Fibroblast of lung (primary cell): ENCODE data around the gene PLEKHA8. TPM values are rescaled to one million over a fixed set of nuclear protein-coding genes. Genes with fewer than 3 reads are reported as not detected.

Experiments
- DNase-seq, 2 donors: peaks; one replicate each; pipeline versions ENCODE4 v3.0.0 to v3.0.0-alpha.2; 2010; ENCODE audit warnings: low read depth in 2 of 2
- H2AFZ ChIP-seq: 2 replicates; pipeline ENCODE4 v1.5.1; 2012; ENCODE audit warnings: low read length, control low read depth, inconsistent platforms
- H3K27ac ChIP-seq: 2 replicates; pipeline ENCODE4 v1.5.1; 2011; ENCODE audit warnings: low read length, control low read depth; ENCODE audit not compliant: insufficient read depth
- H3K27me3 ChIP-seq: 2 replicates; pipeline ENCODE4 v1.5.1; 2011; ENCODE audit warnings: mild to moderate bottlenecking, low read length; ENCODE audit not compliant: control insufficient read depth, insufficient read depth
- H3K36me3 ChIP-seq: 2 replicates; pipeline ENCODE4 v1.5.1; 2011; ENCODE audit warnings: low read length; ENCODE audit not compliant: control insufficient read depth, insufficient read depth
- H3K4me1 ChIP-seq: 2 replicates; pipeline ENCODE4 v1.5.1; 2011; ENCODE audit warnings: low read length; ENCODE audit not compliant: control insufficient read depth, insufficient read depth; ENCODE audit errors: extremely low read depth
- H3K4me2 ChIP-seq: 2 replicates; pipeline ENCODE4 v1.5.1; 2011; ENCODE audit warnings: low read length, control low read depth; ENCODE audit not compliant: insufficient read depth; ENCODE audit errors: extremely low read depth
- H3K4me3 ChIP-seq, 4 experiments: fragments of 200-600 bp in 1 of 4; sonication (generic) in 1 of 4; replicated peaks in 1 of 4; 2 replicates each; pipeline ENCODE4 v1.5.1; 2011 to 2016; ENCODE audit warnings: low read length in 4 of 4, low read depth in 3 of 4, mild to moderate bottlenecking in 3 of 4, control low read depth in 2 of 4, inconsistent platforms in 1 of 4, mixed read lengths in 1 of 4; ENCODE audit not compliant: insufficient read depth in 1 of 4; ENCODE audit errors: control extremely low read depth in 1 of 4
- H3K79me2 ChIP-seq: 2 replicates; pipeline ENCODE4 v1.5.1; 2012; ENCODE audit warnings: mild to moderate bottlenecking, low read length, inconsistent platforms; ENCODE audit not compliant: control insufficient read depth, insufficient read depth
- H3K9ac ChIP-seq: 2 replicates; pipeline ENCODE4 v1.5.1; 2011; ENCODE audit warnings: mild to moderate bottlenecking, low read length, control low read depth; ENCODE audit not compliant: insufficient read depth
- H3K9me3 ChIP-seq: 2 replicates; pipeline ENCODE4 v1.5.1; 2012; ENCODE audit warnings: low read depth, low read length; ENCODE audit not compliant: control insufficient read depth, insufficient read depth
- H4K20me1 ChIP-seq: 2 replicates; pipeline ENCODE4 v1.5.1; 2011; ENCODE audit warnings: low read length; ENCODE audit not compliant: control insufficient read depth, insufficient read depth; ENCODE audit errors: extremely low read depth
- EZH2 ChIP-seq: IDR thresholded peaks from 2 replicates; pipeline ENCODE4 v1.5.1; 2012; ENCODE audit warnings: low read length, control low read depth, mild to moderate bottlenecking; ENCODE audit errors: missing control alignments
- polyA plus RNA-seq, 2 donors: library from polyadenylated mRNA; depleted of rRNA in 1 of 2; stranded (reverse) in 1 of 2; unstranded in 1 of 2; fragments of >200 nt; gene quantifications; 2 replicates each; pipeline ENCODE4 v1.2.1, GENCODE V29; 2011 to 2012; ENCODE audit warnings: missing spikeins in 1 of 2
- total RNA-seq: library from RNA; depleted of rRNA; stranded (reverse); fragments of >200 nt; gene quantifications from 2 replicates; pipeline ENCODE4 v1.2.1, GENCODE V29; 2014
- TF ChIP-seq, protein P1 (sequence below), 2 donors: IDR thresholded peaks in 1 of 2; conservative IDR thresholded peaks in 1 of 2; 1 replicate in 1 of 2; 2 replicates in 1 of 2; pipeline ENCODE4 v1.5.1; 2011 to 2012; ENCODE audit warnings: low read length in 2 of 2, control low read depth in 1 of 2, inconsistent platforms in 1 of 2, low read depth in 1 of 2, mild to moderate bottlenecking in 1 of 2

PLEKHA8 gene
- total and polyA plus RNA-seq, 2 donors (not counting 1 experiment from before 2014, with no cell fraction given) = 9.5 to 15.5 TPM

DNA sequence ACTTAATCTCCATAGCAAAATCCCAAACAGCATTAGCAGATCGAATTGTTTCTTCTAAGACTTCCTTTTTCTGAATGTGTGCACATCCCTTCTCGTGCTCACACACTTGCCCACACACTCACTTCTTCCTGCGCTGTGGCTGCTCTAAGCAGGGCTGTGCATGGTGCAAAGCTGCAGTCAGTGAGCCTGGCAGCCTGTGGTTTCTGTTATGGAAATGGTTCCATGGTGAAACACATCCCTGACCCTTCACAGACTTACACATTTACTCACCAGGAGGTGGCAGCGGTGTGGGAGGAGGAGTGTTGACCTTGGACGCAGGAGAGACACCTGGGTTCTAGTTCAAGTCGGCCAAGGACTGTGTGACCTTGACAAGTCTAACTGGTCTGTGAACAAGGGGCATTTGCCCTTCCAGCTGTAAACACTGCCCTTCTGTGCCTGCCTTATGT lies 131.5 kb downstream of the PLEKHA8 start:
- Histone ChIP-seq H3K36me3 (peaks cover 1% of the 10 kb centered on the region), H3K9ac (no peak overlapping the region), H4K20me1 (no peaks in the 10 kb centered on the region), H3K4me2 (no peak overlapping the region), H2AFZ (no peak overlapping the region), H3K79me2 (no peaks in the 10 kb centered on the region), H3K4me1 (no peaks in the 10 kb centered on the region), H3K9me3 (no peaks in the 10 kb centered on the region), H3K27me3 (no peaks in the 10 kb centered on the region), H3K27ac (no peak overlapping the region), H3K4me3 (no peak overlapping the region)
- peak; percentile 23 to 45 for DNase-seq
- TF ChIP-seq, protein P1, sequence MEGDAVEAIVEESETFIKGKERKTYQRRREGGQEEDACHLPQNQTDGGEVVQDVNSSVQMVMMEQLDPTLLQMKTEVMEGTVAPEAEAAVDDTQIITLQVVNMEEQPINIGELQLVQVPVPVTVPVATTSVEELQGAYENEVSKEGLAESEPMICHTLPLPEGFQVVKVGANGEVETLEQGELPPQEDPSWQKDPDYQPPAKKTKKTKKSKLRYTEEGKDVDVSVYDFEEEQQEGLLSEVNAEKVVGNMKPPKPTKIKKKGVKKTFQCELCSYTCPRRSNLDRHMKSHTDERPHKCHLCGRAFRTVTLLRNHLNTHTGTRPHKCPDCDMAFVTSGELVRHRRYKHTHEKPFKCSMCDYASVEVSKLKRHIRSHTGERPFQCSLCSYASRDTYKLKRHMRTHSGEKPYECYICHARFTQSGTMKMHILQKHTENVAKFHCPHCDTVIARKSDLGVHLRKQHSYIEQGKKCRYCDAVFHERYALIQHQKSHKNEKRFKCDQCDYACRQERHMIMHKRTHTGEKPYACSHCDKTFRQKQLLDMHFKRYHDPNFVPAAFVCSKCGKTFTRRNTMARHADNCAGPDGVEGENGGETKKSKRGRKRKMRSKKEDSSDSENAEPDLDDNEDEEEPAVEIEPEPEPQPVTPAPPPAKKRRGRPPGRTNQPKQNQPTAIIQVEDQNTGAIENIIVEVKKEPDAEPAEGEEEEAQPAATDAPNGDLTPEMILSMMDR (conservative IDR thresholded peaks at IDR 0.05 in 1 of 2, IDR thresholded peaks at IDR 0.05 in 1 of 2; ENCODE audit: low read depth in 1 of 2, low read length in 2 of 2) = peak; percentile 14 to 32
- no peak for TF ChIP-seq EZH2

DNA sequence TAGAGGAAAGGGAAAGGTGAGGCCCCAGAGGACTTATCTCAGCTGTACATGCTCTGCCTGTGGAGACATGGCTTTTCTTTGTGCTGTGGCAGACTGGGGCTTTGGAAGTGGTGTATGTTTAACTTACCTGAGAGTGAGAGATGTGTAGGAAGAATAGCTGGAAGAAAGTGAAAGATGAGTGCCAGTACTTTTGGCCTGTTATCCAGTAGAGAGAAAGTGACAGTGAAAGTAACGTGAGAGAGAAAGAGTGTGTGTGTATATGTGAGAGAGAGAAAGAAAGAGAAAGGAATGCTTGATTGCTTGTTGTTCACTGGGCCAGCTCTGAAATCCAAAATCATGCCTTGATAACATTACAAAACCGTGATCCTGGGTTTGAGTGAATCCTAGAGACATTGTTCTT lies 132.1 kb downstream of the PLEKHA8 start:
- Histone ChIP-seq H3K36me3 (peaks cover 1% of the 10 kb centered on the region), H3K27ac (no peak overlapping the region), H3K9me3 (no peaks in the 10 kb centered on the region), H3K4me2 (no peak overlapping the region), H3K4me3 (no peak overlapping the region), H3K79me2 (no peaks in the 10 kb centered on the region), H3K4me1 (no peaks in the 10 kb centered on the region), H3K27me3 (no peaks in the 10 kb centered on the region), H3K9ac (no peak overlapping the region), H4K20me1 (no peaks in the 10 kb centered on the region), H2AFZ (no peak overlapping the region)
- DNase-seq = no peak
- TF ChIP-seq, protein P1 (conservative IDR thresholded peaks at IDR 0.05 in 1 of 2, IDR thresholded peaks at IDR 0.05 in 1 of 2; ENCODE audit: low read depth in 1 of 2, low read length in 2 of 2) = no peak
- no peak for TF ChIP-seq EZH2

DNA sequence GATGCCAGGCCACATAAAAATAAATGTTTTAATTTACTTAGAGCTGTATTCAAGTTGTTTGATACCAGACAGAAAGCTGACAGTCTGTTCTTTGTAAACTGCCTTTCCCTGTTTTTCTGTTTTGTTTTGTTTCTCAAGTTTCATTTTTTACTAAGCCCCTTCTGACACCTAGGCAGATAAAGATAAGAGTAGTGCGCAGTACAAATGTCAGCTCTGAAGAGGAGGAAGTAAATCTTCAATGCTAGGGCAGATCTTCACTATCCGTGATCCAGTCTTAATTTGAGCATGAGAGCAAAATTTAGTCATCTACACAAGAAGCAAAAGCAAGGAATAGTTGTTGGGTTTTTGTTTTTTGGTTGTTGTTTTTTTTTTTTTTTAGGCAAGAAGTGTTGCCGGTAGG lies 133.9 kb downstream of the PLEKHA8 start:
- Histone ChIP-seq H3K27ac (no peak overlapping the region), H4K20me1 (no peaks in the 10 kb centered on the region), H3K4me1 (no peaks in the 10 kb centered on the region), H3K4me2 (no peak overlapping the region), H3K79me2 (no peaks in the 10 kb centered on the region), H3K9ac (no peak overlapping the region), H3K36me3 (peaks cover 1% of the 10 kb centered on the region), H3K4me3 (no peak overlapping the region), H3K9me3 (no peaks in the 10 kb centered on the region), H2AFZ (no peak overlapping the region), H3K27me3 (no peaks in the 10 kb centered on the region)
- DNase-seq = no peak
- TF ChIP-seq EZH2 = no peak
- TF ChIP-seq, protein P1 (conservative IDR thresholded peaks at IDR 0.05 in 1 of 2, IDR thresholded peaks at IDR 0.05 in 1 of 2; ENCODE audit: low read depth in 1 of 2, low read length in 2 of 2) = no peak
